MCF 10A (cell line): ENCODE results near the gene ZNF570. TPM values are rescaled to one million over a fixed set of nuclear protein-coding genes. Genes with fewer than 3 reads are reported as not detected.

ENCODE experiments used
- BruUV-seq: library from RNA; stranded (reverse); fragments of 400-500 nt; replicated peaks from 2 replicates; lab custom pipeline; 2021; lab: Mats Ljungman, UMichigan
- CTCF ChIA-PET: fragments of 300-600 bp; sonication (Branson Sonifier 250); formaldehyde crosslinking; extraction: SDS; loops from one replicate; lab custom pipeline; 2021; ENCODE audit warnings: antibody characterized with exemption, inconsistent platforms; lab: Yijun Ruan, JAX
- POLR2A ChIA-PET: fragments of 300-600, 350-650 bp; sonication (Branson Sonifier 250); formaldehyde crosslinking; extraction: SDS; loops from one replicate; lab custom pipeline; 2020; ENCODE audit warnings: antibody characterized with exemption, inconsistent platforms; lab: Yijun Ruan, JAX
- DNase-seq: peaks from one replicate; pipeline ENCODE4 v3.0.0-alpha.2; 2018; ENCODE audit not compliant: unreplicated experiment
- H3K27ac Mint-ChIP-seq: one replicate; pipeline ENCODE4 v1.8.0; 2022; ENCODE audit warnings: mild to moderate bottlenecking, low read depth, mixed read lengths; ENCODE audit not compliant: unreplicated experiment
- H3K27me3 Mint-ChIP-seq: one replicate; pipeline ENCODE4 v1.8.0; 2022; ENCODE audit warnings: mixed read lengths; ENCODE audit not compliant: insufficient read depth, unreplicated experiment
- H3K36me3 Mint-ChIP-seq: one replicate; pipeline ENCODE4 v1.8.0; 2022; ENCODE audit warnings: mild to moderate bottlenecking, moderate library complexity, mixed read lengths; ENCODE audit not compliant: insufficient read depth, unreplicated experiment
- H3K4me1 Mint-ChIP-seq: one replicate; pipeline ENCODE4 v1.8.0; 2022; ENCODE audit warnings: mixed read lengths; ENCODE audit not compliant: insufficient read depth, unreplicated experiment
- H3K4me3 Mint-ChIP-seq: one replicate; pipeline ENCODE4 v1.8.0; 2022; ENCODE audit warnings: mild to moderate bottlenecking, moderate library complexity, mixed read lengths; ENCODE audit not compliant: unreplicated experiment
- H3K9me3 Mint-ChIP-seq: one replicate; pipeline ENCODE4 v1.8.0; 2022; ENCODE audit warnings: mixed read lengths; ENCODE audit not compliant: unreplicated experiment
- CTCF ChIP-seq: fragments of 200-600 bp; IDR thresholded peaks from one replicate; pipeline ENCODE4 v1.8.0; 2022; ENCODE audit warnings: antibody characterized with exemption, mild to moderate bottlenecking; ENCODE audit not compliant: unreplicated experiment
- intact Hi-C: fragments of 100-400 bp; cut with micrococcal nuclease; formaldehyde crosslinking; loops from 2 replicates; pipeline ENCODE4 v1.14.1; 2022
- total RNA-seq: library from RNA; stranded (reverse); gene quantifications from 2 replicates; pipeline ENCODE4 v1.2.3, GENCODE V29; 2022

ZNF570 gene
- total RNA-seq, 1 experiment from 2014 or later = 0.96 TPM

- Mint-ChIP-seq H3K4me3 (no peak overlapping the region), H3K9me3 (peaks cover 19% of the 10 kb centered on the region), H3K4me1 (no peaks in the 10 kb centered on the region), H3K36me3 (no peaks in the 10 kb centered on the region), H3K27ac (no peak overlapping the region), H3K27me3 (no peaks in the 10 kb centered on the region)
- TF ChIP-seq CTCF = no peak
- intact Hi-C loops = no loop called here
- ChIA-PET CTCF (no interaction called here), POLR2A (no interaction called here)
- BruUV-seq = no TSS peak
- DNase-seq = no peak
These were observed 38.0 kb downstream of the ZNF570 start for GRCh38 chr19:37507167-37507464.

GRCh38 chr19:37511186-37511585 is 42.0 kb downstream of the ZNF570 start:
- Mint-ChIP-seq H3K4me1 (no peaks in the 10 kb centered on the region), H3K9me3 (peaks cover 13% of the 10 kb centered on the region), H3K27me3 (no peaks in the 10 kb centered on the region), H3K4me3 (no peak overlapping the region), H3K36me3 (no peaks in the 10 kb centered on the region), H3K27ac (no peak overlapping the region)
- CTCF ChIA-PET = interaction anchor here (0.8 kb wide), 1 partner anchor 68 kb away, joined by 4 read pairs; no protein-coding TSS in a partner anchor
- intact Hi-C loops = no loop called here
- no TSS peak for BruUV-seq
- DNase-seq = no peak
- POLR2A ChIA-PET = no interaction called here
- no peak for TF ChIP-seq CTCF

GRCh38 chr19:37511821-37512220 is 42.7 kb downstream of the ZNF570 start:
- no peaks in the 10 kb centered on the region for H3K4me1 Mint-ChIP-seq
- POLR2A ChIA-PET = no interaction called here
- H3K27ac Mint-ChIP-seq = no peak overlapping the region
- no TSS peak for BruUV-seq
- no peaks in the 10 kb centered on the region for H3K27me3 Mint-ChIP-seq
- intact Hi-C loops = no loop called here
- CTCF ChIA-PET = interaction anchor here (0.8 kb wide), 1 partner anchor 67 kb away, joined by 4 read pairs; no protein-coding TSS in a partner anchor
- no peak for TF ChIP-seq CTCF
- H3K4me3 Mint-ChIP-seq = no peak overlapping the region
- peaks cover 13% of the 10 kb centered on the region for H3K9me3 Mint-ChIP-seq
- no peaks in the 10 kb centered on the region for H3K36me3 Mint-ChIP-seq
- DNase-seq = no peak

- CTCF ChIA-PET = no interaction called here
- H3K27me3 Mint-ChIP-seq = no peaks in the 10 kb centered on the region
- H3K4me1 Mint-ChIP-seq = no peaks in the 10 kb centered on the region
- BruUV-seq = no TSS peak
- no peak for TF ChIP-seq CTCF
- no peak for DNase-seq
- no peak overlapping the region for H3K27ac Mint-ChIP-seq
- intact Hi-C loops = no loop called here
- peaks cover 13% of the 10 kb centered on the region for H3K9me3 Mint-ChIP-seq
- no peaks in the 10 kb centered on the region for H3K36me3 Mint-ChIP-seq
- H3K4me3 Mint-ChIP-seq = no peak overlapping the region
- POLR2A ChIA-PET = no interaction called here
These were observed 44.2 kb downstream of the ZNF570 start for GRCh38 chr19:37513397-37513796.
